AG10803 (cell line): Measurements from ENCODE around the gene SMURF2.

Source experiments
- DNase-seq: peaks from one replicate; pipeline ENCODE4 v3.0.0; 2010; ENCODE audit warnings: low read depth
- H3K4me3 ChIP-seq: 2 replicates; pipeline ENCODE4 v1.5.1; 2011; ENCODE audit warnings: mild to moderate bottlenecking, low read length, control low read depth
- CTCF ChIP-seq: conservative IDR thresholded peaks from 2 replicates; pipeline ENCODE4 v1.5.1; 2011; ENCODE audit warnings: mild to moderate bottlenecking, low read length, control low read depth, inconsistent platforms

Gene SMURF2

GRCh38 chr17:64661976-64662773, at the start of gene SMURF2:
SMURF2 (minus strand) TSS chr17:64662307; CDS start chr17:64661880, 427 bp downstream.
- peak within 1 kb of the TSS; percentile 79 for H3K4me3 ChIP-seq
- peak; percentile 63 for DNase-seq
- TF ChIP-seq CTCF = no peak

- DNase-seq = no peak
- H3K4me3 ChIP-seq = no peak overlapping the region
- TF ChIP-seq CTCF = no peak
Measured at GRCh38 chr17:64709481-64709880, 47.4 kb upstream of the SMURF2 start.

GRCh38 chr17:64707050-64707591, 45.0 kb upstream of the SMURF2 start:
- DNase-seq = peak; percentile 99
- H3K4me3 ChIP-seq = no peak overlapping the region
- no peak for TF ChIP-seq CTCF

GRCh38 chr17:64706224-64707049, 44.3 kb upstream of the SMURF2 start:
- TF ChIP-seq CTCF = no peak
- no peak for DNase-seq
- no peak overlapping the region for H3K4me3 ChIP-seq

- H3K4me3 ChIP-seq = no peak overlapping the region
- no peak for TF ChIP-seq CTCF
- no peak for DNase-seq
Measured at GRCh38 chr17:64702815-64703214, 40.7 kb upstream of the SMURF2 start.

- TF ChIP-seq CTCF = no peak
- peak; percentile 41 for DNase-seq
- H3K4me3 ChIP-seq = no peak overlapping the region
Measured at GRCh38 chr17:64698725-64699124, 36.6 kb upstream of the SMURF2 start.
